ENCODE measurements around the gene C19orf85. TPM values are rescaled to one million over a fixed set of nuclear protein-coding genes. Genes with fewer than 3 reads are reported as not detected.

Gene C19orf85
- total RNA-seq, 1 experiment from 2014 or later, result not detected

DNA sequence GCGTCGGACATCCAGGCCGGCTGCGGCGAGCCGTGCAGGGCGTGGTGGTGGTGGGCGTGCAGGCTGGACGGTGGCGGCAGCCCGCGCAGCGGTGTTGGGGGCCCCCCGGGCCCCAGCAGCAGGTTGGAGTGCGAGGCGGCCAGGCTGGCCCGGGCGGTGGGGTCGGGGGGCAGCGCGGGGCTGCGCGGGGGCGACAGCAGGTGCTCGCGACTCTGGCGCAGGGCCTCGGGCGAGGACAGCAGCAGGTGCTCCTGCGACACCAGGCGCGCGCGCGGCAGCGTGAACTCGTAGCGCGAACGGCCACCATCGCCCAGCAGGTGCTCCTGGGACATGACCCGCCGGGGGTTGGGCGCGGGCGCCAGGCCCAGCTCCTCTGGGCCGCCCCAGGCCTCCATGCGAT, 31.3 kb downstream of the C19orf85 start:
- POLR2A ChIA-PET (ENCODE audit: unreplicated experiment), result no interaction called here
- no peaks in the 10 kb centered on the region for H3F3A ChIP-seq (ENCODE audit: low read length, unreplicated experiment)
- ATAC-seq (no peak), DNase-seq (no peak)
- no peaks in the 10 kb centered on the region for H3K4me1 ChIP-seq (ENCODE audit: insufficient read depth, low read length)
- no peaks in the 10 kb centered on the region; the same call in 1 of the 2 replicates for H4K20me1 ChIP-seq (ENCODE audit: low read length)
- H3K27me3 ChIP-seq (ENCODE audit: low read length), result no peaks in the 10 kb centered on the region
- TF ChIP-seq EZH2 (IDR thresholded peaks at IDR 0.05; ENCODE audit: low read length, unreplicated experiment) (no peak), EZH2phosphoT487 (IDR thresholded peaks at IDR 0.05; ENCODE audit: borderline replicate concordance, low read length) (no peak)
- TF ChIP-seq, protein P1, sequence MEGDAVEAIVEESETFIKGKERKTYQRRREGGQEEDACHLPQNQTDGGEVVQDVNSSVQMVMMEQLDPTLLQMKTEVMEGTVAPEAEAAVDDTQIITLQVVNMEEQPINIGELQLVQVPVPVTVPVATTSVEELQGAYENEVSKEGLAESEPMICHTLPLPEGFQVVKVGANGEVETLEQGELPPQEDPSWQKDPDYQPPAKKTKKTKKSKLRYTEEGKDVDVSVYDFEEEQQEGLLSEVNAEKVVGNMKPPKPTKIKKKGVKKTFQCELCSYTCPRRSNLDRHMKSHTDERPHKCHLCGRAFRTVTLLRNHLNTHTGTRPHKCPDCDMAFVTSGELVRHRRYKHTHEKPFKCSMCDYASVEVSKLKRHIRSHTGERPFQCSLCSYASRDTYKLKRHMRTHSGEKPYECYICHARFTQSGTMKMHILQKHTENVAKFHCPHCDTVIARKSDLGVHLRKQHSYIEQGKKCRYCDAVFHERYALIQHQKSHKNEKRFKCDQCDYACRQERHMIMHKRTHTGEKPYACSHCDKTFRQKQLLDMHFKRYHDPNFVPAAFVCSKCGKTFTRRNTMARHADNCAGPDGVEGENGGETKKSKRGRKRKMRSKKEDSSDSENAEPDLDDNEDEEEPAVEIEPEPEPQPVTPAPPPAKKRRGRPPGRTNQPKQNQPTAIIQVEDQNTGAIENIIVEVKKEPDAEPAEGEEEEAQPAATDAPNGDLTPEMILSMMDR (conservative IDR thresholded peaks at IDR 0.05; ENCODE audit: low read depth, low read length), result no peak
- H3K9me2 ChIP-seq (replicated peaks; ENCODE audit: low read length), result no peaks in the 10 kb centered on the region
- no peaks in the 10 kb centered on the region for H3K9me3 ChIP-seq (ENCODE audit: low read length)
- H3K36me3 ChIP-seq (ENCODE audit: low read depth, low read length), result no peaks in the 10 kb centered on the region
- H2AFZ ChIP-seq (ENCODE audit: low read length), result no peak overlapping the region
- no peak overlapping the region for H3K9ac ChIP-seq (ENCODE audit: low read length)
- no peak overlapping the region for H3K4me3 ChIP-seq (ENCODE audit: low read length)
- intact Hi-C loops (cut with micrococcal nuclease), result no loop called here
- CTCF ChIA-PET, result no interaction called here
- no TSS peak for BruUV-seq (replicated peaks)
- H3K79me2 ChIP-seq (ENCODE audit: low read length), result no peaks in the 10 kb centered on the region
- H3K4me2 ChIP-seq (ENCODE audit: low read length), result no peak overlapping the region
- H3K27ac ChIP-seq (ENCODE audit: low read length), result no peak overlapping the region

DNA sequence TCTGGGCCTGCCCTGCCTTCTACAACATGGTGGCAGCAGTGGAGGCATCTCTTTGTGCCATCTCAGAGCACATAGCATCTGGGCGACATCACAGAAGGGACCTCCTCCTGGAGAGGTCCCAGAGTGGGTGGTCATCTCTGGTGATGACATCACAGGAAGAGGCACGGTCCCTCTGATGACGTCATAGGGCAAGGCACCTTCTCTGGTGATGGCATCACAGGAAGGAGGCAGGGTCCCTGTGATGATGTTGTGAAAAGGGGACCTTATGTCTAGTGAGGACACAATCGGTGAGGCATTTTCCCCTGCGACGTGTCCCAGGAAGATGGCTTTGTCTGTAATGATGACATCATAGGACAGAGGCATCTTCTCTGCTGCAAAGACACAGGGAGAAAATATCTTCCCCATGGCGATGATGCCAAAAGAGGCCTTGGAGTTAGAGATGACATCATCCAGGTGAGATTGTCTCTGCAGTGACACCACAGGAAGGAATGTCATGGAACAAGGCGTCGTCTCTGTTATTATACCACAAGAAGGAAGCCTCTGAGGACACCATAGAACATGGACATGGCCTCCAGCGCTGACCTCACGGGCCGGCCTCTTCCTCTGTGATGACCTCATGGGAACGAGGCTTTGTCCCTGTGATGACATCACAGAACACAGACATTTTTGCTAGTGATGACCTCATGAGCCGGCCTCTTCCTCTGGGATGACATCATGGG, 32.2 kb downstream of the C19orf85 start:
- H3K9me3 ChIP-seq (ENCODE audit: low read length), result no peaks in the 10 kb centered on the region
- H4K20me1 ChIP-seq (ENCODE audit: low read length), result no peaks in the 10 kb centered on the region
- ChIA-PET POLR2A (ENCODE audit: unreplicated experiment) (no interaction called here), CTCF (no interaction called here)
- ATAC-seq, result no peak
- no peaks in the 10 kb centered on the region for H3F3A ChIP-seq (ENCODE audit: low read length, unreplicated experiment)
- no peak overlapping the region for H3K27ac ChIP-seq (ENCODE audit: low read length)
- H3K36me3 ChIP-seq (ENCODE audit: low read depth, low read length), result no peaks in the 10 kb centered on the region
- H3K79me2 ChIP-seq (ENCODE audit: low read length), result no peaks in the 10 kb centered on the region
- no peak overlapping the region for H3K4me3 ChIP-seq (ENCODE audit: low read length)
- H3K4me2 ChIP-seq (ENCODE audit: low read length), result no peak overlapping the region
- no peaks in the 10 kb centered on the region for H3K27me3 ChIP-seq (ENCODE audit: low read length)
- H3K9me2 ChIP-seq (replicated peaks; ENCODE audit: low read length), result no peaks in the 10 kb centered on the region
- H2AFZ ChIP-seq (ENCODE audit: low read length), result no peak overlapping the region
- H3K4me1 ChIP-seq (ENCODE audit: insufficient read depth, low read length), result no peaks in the 10 kb centered on the region
- BruUV-seq (replicated peaks), result no TSS peak
- intact Hi-C loops (cut with micrococcal nuclease), result no loop called here
- no peak for DNase-seq
- no peak overlapping the region for H3K9ac ChIP-seq (ENCODE audit: low read length)
- TF ChIP-seq, protein P1 (conservative IDR thresholded peaks at IDR 0.05; ENCODE audit: low read depth, low read length), result no peak
- TF ChIP-seq EZH2phosphoT487 (IDR thresholded peaks at IDR 0.05; ENCODE audit: borderline replicate concordance, low read length) (no peak), EZH2 (IDR thresholded peaks at IDR 0.05; ENCODE audit: low read length, unreplicated experiment) (no peak)

DNA sequence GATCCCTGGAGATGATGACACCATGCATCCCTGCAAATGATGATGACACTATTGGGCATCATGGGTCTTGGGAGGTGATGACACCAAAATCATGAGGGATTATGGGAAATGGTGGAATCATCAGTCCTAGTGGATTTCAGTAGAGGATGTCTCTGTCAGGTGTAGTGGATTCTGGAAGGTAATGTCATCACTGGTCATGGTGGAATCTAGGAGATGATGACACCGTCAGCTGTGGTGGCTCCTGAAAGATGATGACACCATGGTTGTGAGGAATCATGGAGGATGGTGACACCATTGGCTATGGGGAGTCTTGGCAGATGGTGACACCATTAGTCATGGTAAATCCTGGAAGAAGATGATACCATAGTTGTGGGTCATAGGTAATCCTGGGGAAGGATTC, 33.4 kb downstream of the C19orf85 start:
- no peak overlapping the region for H2AFZ ChIP-seq (ENCODE audit: low read length)
- no peaks in the 10 kb centered on the region for H4K20me1 ChIP-seq (ENCODE audit: low read length)
- no peaks in the 10 kb centered on the region for H3F3A ChIP-seq (ENCODE audit: low read length, unreplicated experiment)
- no peaks in the 10 kb centered on the region for H3K36me3 ChIP-seq (ENCODE audit: low read depth, low read length)
- no TSS peak for BruUV-seq (replicated peaks)
- no peak for DNase-seq
- no peak overlapping the region for H3K4me2 ChIP-seq (ENCODE audit: low read length)
- H3K9me3 ChIP-seq (ENCODE audit: low read length), result no peaks in the 10 kb centered on the region
- no peak overlapping the region for H3K27ac ChIP-seq (ENCODE audit: low read length)
- intact Hi-C loops (cut with micrococcal nuclease), result no loop called here
- H3K9me2 ChIP-seq (replicated peaks; ENCODE audit: low read length), result no peaks in the 10 kb centered on the region
- no peak for ATAC-seq
- CTCF ChIA-PET, result no interaction called here
- H3K4me1 ChIP-seq (ENCODE audit: insufficient read depth, low read length), result no peaks in the 10 kb centered on the region
- H3K27me3 ChIP-seq (ENCODE audit: low read length), result 0 out of 2 replicates have a peak, but pooled peaks cover 2% of the 10 kb centered on the region
- H3K79me2 ChIP-seq (ENCODE audit: low read length), result no peaks in the 10 kb centered on the region
- POLR2A ChIA-PET (ENCODE audit: unreplicated experiment), result no interaction called here
- no peak overlapping the region for H3K4me3 ChIP-seq (ENCODE audit: low read length)
- TF ChIP-seq, protein P1 (conservative IDR thresholded peaks at IDR 0.05; ENCODE audit: low read depth, low read length), result no peak
- TF ChIP-seq EZH2phosphoT487 (IDR thresholded peaks at IDR 0.05; ENCODE audit: borderline replicate concordance, low read length) (no peak), EZH2 (IDR thresholded peaks at IDR 0.05; ENCODE audit: low read length, unreplicated experiment) (no peak)
- no peak overlapping the region for H3K9ac ChIP-seq (ENCODE audit: low read length)

Data from PC-3 (cell line).